ENCODE measurements around the gene PMEPA1. TPM values are rescaled to one million over a fixed set of nuclear protein-coding genes. Genes with fewer than 3 reads are reported as not detected.

The PMEPA1 gene
- total and polyA plus RNA-seq, 2 donors (not counting 3 experiments of a cell fraction or from before 2014, with no cell fraction given) = 31.6 to 33.2 TPM

DNA sequence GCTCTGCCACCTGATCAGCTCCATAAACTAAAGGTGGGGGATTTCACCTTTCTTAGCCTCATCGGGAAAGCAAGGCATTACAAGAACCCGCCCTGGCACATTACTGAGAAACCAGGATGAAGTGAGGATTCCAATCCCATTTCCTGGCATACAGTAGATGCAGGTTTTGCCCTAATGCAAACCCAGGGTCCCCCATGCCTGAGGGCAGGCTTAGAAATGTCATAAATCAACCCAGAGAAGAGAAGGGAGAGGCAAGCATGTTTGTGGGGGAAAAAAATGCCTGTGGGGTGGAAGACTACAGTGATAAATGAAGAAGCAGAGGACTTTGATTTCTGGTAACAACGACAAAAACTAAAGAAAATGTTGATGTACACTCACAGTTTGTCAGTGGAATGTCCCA lies 18.0 kb upstream of the PMEPA1 start:
- no peak overlapping the region for H3K4me3 ChIP-seq (replicated peaks in 1 of 3; ENCODE audit: insufficient read depth in 1 of 3, low read depth in 1 of 3, low read length in 3 of 3)
- CTCF ChIA-PET = no interaction called here

More for the DNA sequence above, 18.0 kb upstream of the PMEPA1 start:
- no peak overlapping the region for H3K27ac ChIP-seq (ENCODE audit: insufficient read depth, low read depth, low read length)
- no peak overlapping the region for H3K9ac ChIP-seq (replicated peaks; ENCODE audit: extremely low read depth, insufficient read depth, low read length)
- intact Hi-C loops (cut with micrococcal nuclease) = no loop called here
- TF ChIP-seq POLR2A (IDR thresholded peaks at IDR 0.05; ENCODE audit: low read depth, low read length) (no peak), EZH2 (IDR thresholded peaks at IDR 0.05; ENCODE audit: borderline replicate concordance, low read depth, low read length, severe bottlenecking) (no peak), FOS (IDR thresholded peaks at IDR 0.05; ENCODE audit: borderline replicate concordance, insufficient read depth, low read length) (no peak), POLR2AphosphoS5 (IDR thresholded peaks at IDR 0.05; ENCODE audit: insufficient read depth, low read depth, low read length) (no peak), JUN (IDR thresholded peaks at IDR 0.05; ENCODE audit: borderline replicate concordance, insufficient read depth, insufficient read length, low read depth) (no peak), GATA2 (IDR thresholded peaks at IDR 0.05; ENCODE audit: insufficient read depth, insufficient read length, low read depth, low read length) (no peak), MYC (IDR thresholded peaks at IDR 0.05; ENCODE audit: low read depth, low read length) (no peak)
- TF ChIP-seq, protein P1, sequence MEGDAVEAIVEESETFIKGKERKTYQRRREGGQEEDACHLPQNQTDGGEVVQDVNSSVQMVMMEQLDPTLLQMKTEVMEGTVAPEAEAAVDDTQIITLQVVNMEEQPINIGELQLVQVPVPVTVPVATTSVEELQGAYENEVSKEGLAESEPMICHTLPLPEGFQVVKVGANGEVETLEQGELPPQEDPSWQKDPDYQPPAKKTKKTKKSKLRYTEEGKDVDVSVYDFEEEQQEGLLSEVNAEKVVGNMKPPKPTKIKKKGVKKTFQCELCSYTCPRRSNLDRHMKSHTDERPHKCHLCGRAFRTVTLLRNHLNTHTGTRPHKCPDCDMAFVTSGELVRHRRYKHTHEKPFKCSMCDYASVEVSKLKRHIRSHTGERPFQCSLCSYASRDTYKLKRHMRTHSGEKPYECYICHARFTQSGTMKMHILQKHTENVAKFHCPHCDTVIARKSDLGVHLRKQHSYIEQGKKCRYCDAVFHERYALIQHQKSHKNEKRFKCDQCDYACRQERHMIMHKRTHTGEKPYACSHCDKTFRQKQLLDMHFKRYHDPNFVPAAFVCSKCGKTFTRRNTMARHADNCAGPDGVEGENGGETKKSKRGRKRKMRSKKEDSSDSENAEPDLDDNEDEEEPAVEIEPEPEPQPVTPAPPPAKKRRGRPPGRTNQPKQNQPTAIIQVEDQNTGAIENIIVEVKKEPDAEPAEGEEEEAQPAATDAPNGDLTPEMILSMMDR (IDR thresholded peaks at IDR 0.05; ENCODE audit: extremely low read depth in 1 of 2, insufficient read depth in 1 of 2, low read depth in 1 of 2, low read length in 2 of 2) = no peak
- TF ChIP-seq, protein P2, sequence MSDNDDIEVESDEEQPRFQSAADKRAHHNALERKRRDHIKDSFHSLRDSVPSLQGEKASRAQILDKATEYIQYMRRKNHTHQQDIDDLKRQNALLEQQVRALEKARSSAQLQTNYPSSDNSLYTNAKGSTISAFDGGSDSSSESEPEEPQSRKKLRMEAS (IDR thresholded peaks at IDR 0.05; ENCODE audit: insufficient read depth, insufficient read length) = no peak
- POLR2A ChIA-PET = no interaction called here
- H3K27me3 ChIP-seq (ENCODE audit: control insufficient read depth in 2 of 2, insufficient read depth in 2 of 2, low read length in 2 of 2) = peaks cover 7 to 35% of the 10 kb centered on the region in 2 experiments
- no peak for FAIRE-seq
- dilution Hi-C loops (cut with MboI; ENCODE audit: extremely low pct_ligation_motif_present, low sequenced_read_pairs) = no loop called here
- no peak overlapping the region for H3K4me2 ChIP-seq (ENCODE audit: insufficient read depth, low read length)
- H3K36me3 ChIP-seq (ENCODE audit: control insufficient read depth in 2 of 2, extremely low read depth in 1 of 2, insufficient read depth in 2 of 2, low read length in 2 of 2) = no peaks in the 10 kb centered on the region
- no peaks in the 10 kb centered on the region for H3K79me2 ChIP-seq (ENCODE audit: control insufficient read depth, insufficient read depth, low read length)
- DNase-seq (ENCODE audit: low read depth, low spot score) = no peak
- no TSS peak for BruUV-seq (replicated peaks)
- H3K9me1 ChIP-seq (replicated peaks; ENCODE audit: control insufficient read depth, extremely low read depth, insufficient read depth, low read length) = no peaks in the 10 kb centered on the region
- H4K20me1 ChIP-seq (replicated peaks; ENCODE audit: control insufficient read depth, extremely low read depth, insufficient read depth, low read length) = no peaks in the 10 kb centered on the region
- H3K9me3 ChIP-seq (replicated peaks; ENCODE audit: control insufficient read depth, insufficient read depth, low read length) = no peaks in the 10 kb centered on the region
- H2AFZ ChIP-seq (ENCODE audit: low read depth, low read length) = no peak overlapping the region
- H3K4me1 ChIP-seq (ENCODE audit: control insufficient read depth, extremely low read depth, insufficient read depth, low read length) = no peaks in the 10 kb centered on the region

All from endothelial cell of umbilical vein (primary cell).